ENCODE measurements around the gene GRK5.
"Not testable (repeated sequence)": the region's sequence is repeated elsewhere in the genome, so short reads cannot be mapped to it uniquely, and the experiment has no call there.

GRK5 gene

GRCh38 chr10:119254335-119254734 is 47.0 kb downstream of the GRK5 start:
- Histone ChIP-seq H3K4me3 (ENCODE audit: low read length) (no peak overlapping the region), H3K4me1 (ENCODE audit: control insufficient read depth, low read depth, low read length) (peaks cover 10% of the 10 kb centered on the region), H3K9ac (ENCODE audit: low read length) (no peak overlapping the region), H3K9me3 (ENCODE audit: control insufficient read depth, low read depth, low read length) (no peaks in the 10 kb centered on the region), H3K27ac (ENCODE audit: low read length) (no peak overlapping the region), H3K36me3 (ENCODE audit: control insufficient read depth, low read depth, low read length) (no peaks in the 10 kb centered on the region), H3K27me3 (ENCODE audit: control insufficient read depth, insufficient read depth, low read length) (peaks cover 28% of the 10 kb centered on the region)

GRCh38 chr10:119256030-119256429 is 48.7 kb downstream of the GRK5 start:
- Histone ChIP-seq H3K9ac (ENCODE audit: low read length) (no peak overlapping the region), H3K4me3 (ENCODE audit: low read length) (no peak overlapping the region), H3K4me1 (ENCODE audit: control insufficient read depth, low read depth, low read length) (peaks cover 5% of the 10 kb centered on the region), H3K27ac (ENCODE audit: low read length) (no peak overlapping the region), H3K36me3 (ENCODE audit: control insufficient read depth, low read depth, low read length) (no peaks in the 10 kb centered on the region), H3K9me3 (ENCODE audit: control insufficient read depth, low read depth, low read length) (no peaks in the 10 kb centered on the region), H3K27me3 (ENCODE audit: control insufficient read depth, insufficient read depth, low read length) (peaks cover 28% of the 10 kb centered on the region)

- Histone ChIP-seq H3K4me1 (ENCODE audit: control insufficient read depth, low read depth, low read length) (peaks cover 4% of the 10 kb centered on the region), H3K36me3 (ENCODE audit: control insufficient read depth, low read depth, low read length) (no peaks in the 10 kb centered on the region), H3K27me3 (ENCODE audit: control insufficient read depth, insufficient read depth, low read length) (peaks cover 21% of the 10 kb centered on the region), H3K27ac (ENCODE audit: low read length) (no peak overlapping the region), H3K9ac (ENCODE audit: low read length) (no peak overlapping the region), H3K9me3 (ENCODE audit: control insufficient read depth, low read depth, low read length) (no peaks in the 10 kb centered on the region), H3K4me3 (ENCODE audit: low read length) (no peak overlapping the region)
These were observed 49.5 kb downstream of the GRK5 start for GRCh38 chr10:119256897-119257296.

DNA sequence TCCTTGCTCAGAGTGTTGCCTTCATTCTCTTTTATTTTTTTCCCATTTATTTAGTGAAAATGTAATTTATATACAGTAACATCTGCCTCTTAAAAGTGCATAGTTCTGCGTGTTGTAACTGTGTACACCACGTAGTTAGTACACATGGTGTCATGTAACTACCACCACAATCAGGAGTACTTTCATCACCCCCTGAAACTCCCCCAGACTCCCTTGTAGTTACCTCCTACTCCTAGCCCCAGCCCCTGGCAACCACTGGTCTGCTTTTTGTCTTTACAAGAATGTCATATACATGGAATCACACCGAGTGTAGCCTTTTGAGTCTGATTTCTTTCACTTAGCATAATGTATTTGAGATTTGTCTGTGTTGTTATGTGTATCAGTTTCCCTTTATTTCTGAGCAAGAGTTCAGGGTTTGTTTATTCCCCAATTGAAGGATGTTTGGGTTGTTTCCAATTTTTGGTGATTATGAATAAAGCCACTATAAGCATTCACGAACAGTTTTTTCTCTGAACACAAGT is 50.6 kb downstream of the GRK5 start:
- no peak overlapping the region for H3K9ac ChIP-seq (ENCODE audit: low read length)

DNA sequence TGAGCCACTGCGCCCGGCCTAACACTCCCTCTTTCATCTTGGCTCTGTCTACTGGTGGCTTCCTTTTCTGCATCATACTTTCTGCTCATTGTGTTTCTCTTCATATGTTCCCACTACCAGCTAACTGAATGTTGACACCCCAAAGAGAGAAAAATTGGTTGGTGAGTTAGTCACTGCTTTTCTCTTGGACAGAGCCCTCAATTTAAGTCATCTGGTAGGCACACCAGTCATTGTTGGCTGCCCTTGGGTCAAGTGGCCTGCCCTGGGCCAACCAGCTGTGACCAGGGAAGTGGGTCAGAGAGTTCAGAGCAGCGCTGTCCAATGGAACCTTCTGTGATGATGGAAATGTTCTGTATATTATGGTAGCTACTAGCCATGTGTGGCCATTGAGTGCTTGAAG is 52.0 kb downstream of the GRK5 start:
- no peaks in the 10 kb centered on the region for H3K36me3 ChIP-seq (ENCODE audit: control insufficient read depth, low read depth, low read length)
- H3K27ac ChIP-seq (ENCODE audit: low read length) = no peak overlapping the region
- no peak overlapping the region for H3K4me3 ChIP-seq (ENCODE audit: low read length)
- H3K9me3 ChIP-seq (ENCODE audit: control insufficient read depth, low read depth, low read length) = no peaks in the 10 kb centered on the region
- no peaks in the 10 kb centered on the region for H3K27me3 ChIP-seq (ENCODE audit: control insufficient read depth, insufficient read depth, low read length)
- H3K4me1 ChIP-seq (ENCODE audit: control insufficient read depth, low read depth, low read length) = no peaks in the 10 kb centered on the region
- H3K9ac ChIP-seq (ENCODE audit: low read length) = no peak overlapping the region

More for the DNA sequence above, 50.6 kb downstream of the GRK5 start:
- H3K27me3 ChIP-seq (ENCODE audit: control insufficient read depth, insufficient read depth, low read length) = peaks cover 10% of the 10 kb centered on the region
- H3K4me3 ChIP-seq (ENCODE audit: low read length) = no peak overlapping the region
- H3K27ac ChIP-seq (ENCODE audit: low read length) = no peak overlapping the region
- peaks cover 4% of the 10 kb centered on the region for H3K4me1 ChIP-seq (ENCODE audit: control insufficient read depth, low read depth, low read length)
- no peaks in the 10 kb centered on the region for H3K9me3 ChIP-seq (ENCODE audit: control insufficient read depth, low read depth, low read length)
- no peaks in the 10 kb centered on the region for H3K36me3 ChIP-seq (ENCODE audit: control insufficient read depth, low read depth, low read length)

- H3K4me1 ChIP-seq (ENCODE audit: control insufficient read depth, low read depth, low read length); H3K27me3 ChIP-seq (ENCODE audit: control insufficient read depth, insufficient read depth, low read length); H3K9ac ChIP-seq (ENCODE audit: low read length); H3K4me3 ChIP-seq (ENCODE audit: low read length); H3K27ac ChIP-seq (ENCODE audit: low read length); H3K9me3 ChIP-seq (ENCODE audit: control insufficient read depth, low read depth, low read length); H3K36me3 ChIP-seq (ENCODE audit: control insufficient read depth, low read depth, low read length): not testable (repeated sequence)
These were observed 53.6 kb downstream of the GRK5 start for GRCh38 chr10:119261016-119261415.

- Histone ChIP-seq H3K9ac (ENCODE audit: low read length) (no peak overlapping the region), H3K36me3 (ENCODE audit: control insufficient read depth, low read depth, low read length) (no peaks in the 10 kb centered on the region), H3K4me1 (ENCODE audit: control insufficient read depth, low read depth, low read length) (no peaks in the 10 kb centered on the region), H3K27me3 (ENCODE audit: control insufficient read depth, insufficient read depth, low read length) (no peaks in the 10 kb centered on the region), H3K9me3 (ENCODE audit: control insufficient read depth, low read depth, low read length) (no peaks in the 10 kb centered on the region), H3K27ac (ENCODE audit: low read length) (no peak overlapping the region), H3K4me3 (ENCODE audit: low read length) (no peak overlapping the region)
These were observed 56.7 kb downstream of the GRK5 start for GRCh38 chr10:119263951-119264617.

- Histone ChIP-seq H3K9me3 (ENCODE audit: control insufficient read depth, low read depth, low read length) (no peaks in the 10 kb centered on the region), H3K4me1 (ENCODE audit: control insufficient read depth, low read depth, low read length) (no peaks in the 10 kb centered on the region), H3K36me3 (ENCODE audit: control insufficient read depth, low read depth, low read length) (no peaks in the 10 kb centered on the region), H3K4me3 (ENCODE audit: low read length) (no peak overlapping the region), H3K9ac (ENCODE audit: low read length) (no peak overlapping the region), H3K27ac (ENCODE audit: low read length) (no peak overlapping the region), H3K27me3 (ENCODE audit: control insufficient read depth, insufficient read depth, low read length) (no peaks in the 10 kb centered on the region)
These were observed 58.3 kb downstream of the GRK5 start for GRCh38 chr10:119265691-119266090.

GRCh38 chr10:119267384-119267783 is 60.0 kb downstream of the GRK5 start:
- Histone ChIP-seq H3K4me3 (ENCODE audit: low read length) (no peak overlapping the region), H3K4me1 (ENCODE audit: control insufficient read depth, low read depth, low read length) (no peaks in the 10 kb centered on the region), H3K36me3 (ENCODE audit: control insufficient read depth, low read depth, low read length) (no peaks in the 10 kb centered on the region), H3K27ac (ENCODE audit: low read length) (no peak overlapping the region), H3K27me3 (ENCODE audit: control insufficient read depth, insufficient read depth, low read length) (no peaks in the 10 kb centered on the region), H3K9ac (ENCODE audit: low read length) (no peak overlapping the region), H3K9me3 (ENCODE audit: control insufficient read depth, low read depth, low read length) (no peaks in the 10 kb centered on the region)

DNA sequence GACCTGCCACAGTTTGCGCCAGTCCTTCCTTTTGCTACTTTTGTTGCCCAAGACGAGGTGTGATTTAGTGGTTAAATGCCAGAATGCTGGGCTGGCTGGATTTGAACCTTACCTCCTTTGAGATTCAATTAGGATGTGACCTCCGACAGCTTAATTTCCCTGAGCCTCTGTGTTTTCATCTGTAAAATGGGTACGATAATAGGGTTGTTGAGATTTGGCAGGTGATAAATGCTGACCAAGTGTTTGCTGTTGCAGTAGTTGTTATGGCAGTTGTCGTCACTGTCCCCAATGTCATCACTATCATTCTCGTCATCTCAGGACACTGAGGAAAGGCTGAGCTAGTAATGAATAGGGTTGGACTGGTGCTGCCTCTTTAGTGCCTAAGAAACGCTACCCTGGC is 61.1 kb downstream of the GRK5 start:
- Histone ChIP-seq H3K9me3 (ENCODE audit: control insufficient read depth, low read depth, low read length) (no peaks in the 10 kb centered on the region), H3K9ac (ENCODE audit: low read length) (no peak overlapping the region), H3K27me3 (ENCODE audit: control insufficient read depth, insufficient read depth, low read length) (no peaks in the 10 kb centered on the region), H3K4me3 (ENCODE audit: low read length) (no peak overlapping the region), H3K4me1 (ENCODE audit: control insufficient read depth, low read depth, low read length) (no peaks in the 10 kb centered on the region), H3K27ac (ENCODE audit: low read length) (no peak overlapping the region), H3K36me3 (ENCODE audit: control insufficient read depth, low read depth, low read length) (no peaks in the 10 kb centered on the region)

DNA sequence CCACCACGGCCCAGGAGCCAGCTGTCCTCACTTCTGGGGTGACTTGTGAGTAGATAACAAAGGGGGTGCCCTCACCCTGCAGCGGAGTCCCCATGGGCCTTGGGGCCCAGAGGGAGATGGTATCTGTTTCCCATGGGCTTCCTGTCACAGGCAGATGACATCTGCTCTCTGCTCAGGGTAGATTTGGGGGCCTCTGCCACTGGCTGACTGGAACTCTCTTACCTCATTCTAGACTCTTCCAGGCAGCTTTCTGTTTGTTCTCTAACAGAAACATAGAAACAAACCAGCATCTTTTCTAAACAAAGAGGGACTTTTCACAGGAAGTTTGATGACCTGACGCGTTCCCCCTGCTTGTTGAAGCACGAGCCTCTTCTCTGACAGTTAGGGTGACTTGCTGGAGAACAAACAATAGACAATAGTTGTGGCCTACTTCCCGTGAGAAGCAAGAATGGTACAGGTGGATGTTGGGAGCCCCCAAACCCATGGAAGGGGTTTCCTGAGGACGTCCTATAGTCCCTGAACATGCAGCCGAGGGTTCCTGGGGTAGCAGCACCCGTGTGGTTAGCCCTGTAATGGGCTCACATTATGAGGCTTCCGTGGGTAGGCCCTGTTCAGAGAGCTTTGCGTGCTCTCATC is 61.6 kb downstream of the GRK5 start:
- H3K27ac ChIP-seq (ENCODE audit: low read length) = no peak overlapping the region
- no peaks in the 10 kb centered on the region for H3K36me3 ChIP-seq (ENCODE audit: control insufficient read depth, low read depth, low read length)
- no peak overlapping the region for H3K9ac ChIP-seq (ENCODE audit: low read length)
- H3K4me1 ChIP-seq (ENCODE audit: control insufficient read depth, low read depth, low read length) = no peaks in the 10 kb centered on the region
- no peak overlapping the region for H3K4me3 ChIP-seq (ENCODE audit: low read length)
- no peaks in the 10 kb centered on the region for H3K9me3 ChIP-seq (ENCODE audit: control insufficient read depth, low read depth, low read length)
- no peaks in the 10 kb centered on the region for H3K27me3 ChIP-seq (ENCODE audit: control insufficient read depth, insufficient read depth, low read length)

DNA sequence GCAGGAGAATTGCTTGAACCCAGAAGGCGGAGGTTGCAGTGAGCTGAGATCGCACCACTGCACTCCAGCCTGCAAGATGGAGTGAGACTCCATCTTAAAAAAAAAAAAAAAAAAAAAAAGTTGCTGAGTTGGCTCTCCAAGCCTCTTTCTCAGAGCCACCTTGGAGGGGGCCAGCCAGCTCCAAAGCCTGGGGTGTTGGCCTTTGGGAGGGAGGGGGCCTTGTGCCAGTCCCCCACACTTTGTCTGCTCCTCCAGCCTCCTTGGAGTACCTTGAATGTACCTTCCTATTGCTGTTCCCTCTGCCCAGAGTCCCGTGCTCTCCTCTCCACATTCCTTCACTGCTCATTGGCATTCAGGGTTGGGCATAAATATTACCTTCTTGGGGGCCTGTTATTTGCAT is 62.4 kb downstream of the GRK5 start:
- Histone ChIP-seq H3K27me3 (ENCODE audit: control insufficient read depth, insufficient read depth, low read length) (no peaks in the 10 kb centered on the region), H3K4me3 (ENCODE audit: low read length) (no peak overlapping the region), H3K27ac (ENCODE audit: low read length) (no peak overlapping the region), H3K9me3 (ENCODE audit: control insufficient read depth, low read depth, low read length) (no peaks in the 10 kb centered on the region), H3K4me1 (ENCODE audit: control insufficient read depth, low read depth, low read length) (no peaks in the 10 kb centered on the region), H3K9ac (ENCODE audit: low read length) (no peak overlapping the region), H3K36me3 (ENCODE audit: control insufficient read depth, low read depth, low read length) (no peaks in the 10 kb centered on the region)
